IMR-90 (cell line): ENCODE results near the gene DOCK10.

ENCODE experiments used
- BHLHE40 ChIP-seq: fragments of 150-350 bp; IDR thresholded peaks from 2 replicates; pipeline ENCODE4 v1.6.1; 2016; ENCODE audit warnings: mild to moderate bottlenecking, low read depth, low read length
- CEBPB ChIP-seq: IDR thresholded peaks from 2 replicates; pipeline ENCODE4 v1.6.1; 2012; ENCODE audit warnings: low read depth, low read length, improper control_type of control experiment
- CHD1 ChIP-seq: IDR thresholded peaks from 2 replicates; pipeline ENCODE4 v1.6.1; 2012; ENCODE audit warnings: low read depth, low read length, improper control_type of control experiment
- CTCF ChIP-seq: conservative IDR thresholded peaks from 2 replicates; pipeline ENCODE4 v1.5.1; 2012; ENCODE audit warnings: mild to moderate bottlenecking, low read depth, low read length, improper control_type of control experiment
- ELK1 ChIP-seq: fragments of 150-350 bp; IDR thresholded peaks from 2 replicates; pipeline ENCODE4 v1.6.1; 2016; ENCODE audit warnings: low read depth, mild to moderate bottlenecking, low read length, moderate library complexity, borderline replicate concordance
- MXI1 ChIP-seq: IDR thresholded peaks from 2 replicates; pipeline ENCODE4 v1.6.1; 2012; ENCODE audit warnings: low read depth, mild to moderate bottlenecking, low read length, moderate library complexity, borderline replicate concordance
- NFE2L2 ChIP-seq: fragments of 150-350 bp; IDR thresholded peaks from 2 replicates; pipeline ENCODE4 v1.6.1; 2016; ENCODE audit warnings: low read depth, mild to moderate bottlenecking, low read length
- POLR2A ChIP-seq: IDR thresholded peaks from 2 replicates; pipeline ENCODE4 v1.6.1; 2012; ENCODE audit warnings: mild to moderate bottlenecking, low read depth, low read length
- SMC3 ChIP-seq: fragments of 150-350 bp; IDR thresholded peaks from 2 replicates; pipeline ENCODE4 v1.6.1; 2016; ENCODE audit warnings: low read depth, mild to moderate bottlenecking, antibody characterized with exemption, low read length, moderate library complexity

GRCh38 chr2:225064362-225064761 is 22.1 kb upstream of the DOCK10 start:
- TF ChIP-seq CTCF (no peak), BHLHE40 (no peak), SMC3 (no peak), MXI1 (no peak), POLR2A (no peak), CHD1 (no peak), ELK1 (no peak), NFE2L2 (no peak), CEBPB (no peak)
